HepG2 (cell line): ENCODE data around the gene GDAP1L1. TPM values are rescaled to one million over a fixed set of nuclear protein-coding genes. Genes with fewer than 3 reads are reported as not detected.

Source experiments
- AGO2 ChIP-seq: fragments of 200-400 bp; formaldehyde crosslinking; optimal IDR thresholded peaks from 2 replicates; pipeline ENCODE3; 2017; ENCODE audit warnings: mild to moderate bottlenecking, low read depth, low read length, moderate library complexity
- ATRX ChIP-seq: sonication (generic); formaldehyde crosslinking; IDR thresholded peaks from 2 replicates; pipeline ENCODE4 v1.4.0; 2020; ENCODE audit warnings: missing genetic modification reagents, borderline replicate concordance
- BRCA1 ChIP-seq: sonication (generic); formaldehyde crosslinking; IDR thresholded peaks from 2 replicates; pipeline ENCODE4 v1.4.0; 2020; ENCODE audit warnings: missing genetic modification reagents
- DNMT1 ChIP-seq: sonication (generic); formaldehyde crosslinking; IDR thresholded peaks from 2 replicates; pipeline ENCODE4 v1.5.1; 2020; ENCODE audit warnings: mild to moderate bottlenecking, missing genetic modification reagents
- EEA1 ChIP-seq: sonication (generic); formaldehyde crosslinking; IDR thresholded peaks from 2 replicates; pipeline ENCODE4 v1.5.1; 2020; ENCODE audit warnings: mild to moderate bottlenecking, missing genetic modification reagents, borderline replicate concordance
- FIP1L1 ChIP-seq: fragments of 200-400 bp; formaldehyde crosslinking; IDR thresholded peaks from 2 replicates; pipeline ENCODE4 v1.6.1; 2018; ENCODE audit warnings: low read depth, mild to moderate bottlenecking, low read length, moderate library complexity, borderline replicate concordance; ENCODE audit not compliant: insufficient read depth
- GATA4 ChIP-seq: sonication (generic); IDR thresholded peaks from 2 replicates; pipeline ENCODE4 v1.6.1; 2016; ENCODE audit warnings: antibody characterized with exemption, low read depth, borderline replicate concordance
- GATAD2A ChIP-seq: IDR thresholded peaks from 2 replicates; pipeline ENCODE4 v1.6.1; 2016
- HDAC1 ChIP-seq: sonication (generic); formaldehyde crosslinking; IDR thresholded peaks from 2 replicates; pipeline ENCODE4 v1.5.1; 2020; ENCODE audit warnings: mild to moderate bottlenecking, missing genetic modification reagents
- HNRNPUL1 ChIP-seq: fragments of 200-400 bp; formaldehyde crosslinking; IDR thresholded peaks from 2 replicates; pipeline ENCODE4 v1.6.1; 2017; ENCODE audit warnings: low read depth, mild to moderate bottlenecking, low read length, moderate library complexity
- KDM6A ChIP-seq: IDR thresholded peaks from 2 replicates; pipeline ENCODE4 v1.6.1; 2016; ENCODE audit warnings: low read depth
- REL ChIP-seq: sonication (generic); formaldehyde crosslinking; conservative IDR thresholded peaks from 2 replicates; pipeline ENCODE4 v1.8.0; 2022; ENCODE audit warnings: mild to moderate bottlenecking, missing genetic modification reagents, moderate library complexity
- XRCC5 ChIP-seq: fragments of 200-400 bp; formaldehyde crosslinking; optimal IDR thresholded peaks from 2 replicates; pipeline ENCODE3; 2017; ENCODE audit warnings: mild to moderate bottlenecking, low read length
- ZNF329 ChIP-seq: sonication (generic); formaldehyde crosslinking; IDR thresholded peaks from 2 replicates; pipeline ENCODE4 v1.9.0; 2021; ENCODE audit warnings: low read depth, mild to moderate bottlenecking, missing genetic modification reagents
- ZNF33B ChIP-seq: sonication (generic); formaldehyde crosslinking; IDR thresholded peaks from 2 replicates; pipeline ENCODE4 v1.5.1; 2020; ENCODE audit warnings: mild to moderate bottlenecking, missing genetic modification reagents
- ZNF747 ChIP-seq: sonication (generic); formaldehyde crosslinking; IDR thresholded peaks from 2 replicates; pipeline ENCODE4 v1.8.1; 2023; ENCODE audit warnings: missing genetic modification reagents, mild to moderate bottlenecking, borderline replicate concordance
- ZSCAN30 ChIP-seq: sonication (generic); formaldehyde crosslinking; IDR thresholded peaks from 2 replicates; pipeline ENCODE4 v1.5.0; 2020; ENCODE audit warnings: mild to moderate bottlenecking, missing genetic modification reagents
- polyA plus RNA-seq, 8 experiments: library from polyadenylated mRNA; depleted of rRNA in 3 of 8; stranded (reverse) in 7 of 8; unstranded in 1 of 8; fragments of >200 nt; fragmentation: Illumina TruSeq in 4 of 8; extraction: Trizol in 4 of 8; gene quantifications; 2 replicates each; pipeline versions ENCODE4 v1.2.1 to v1.2.3, GENCODE V29; 2011 to 2016; ENCODE audit warnings: low read depth in 4 of 8, missing spikeins in 1 of 8, mixed read lengths in 1 of 8; ENCODE audit not compliant: insufficient read depth in 1 of 8
- total RNA-seq, 5 experiments: library from RNA; depleted of rRNA; stranded (reverse); fragments of >200 nt; fragmentation: Illumina TruSeq; extraction: Trizol; gene quantifications; 2 replicates each; pipeline ENCODE4 v1.2.3, GENCODE V29; 2016; ENCODE audit warnings: low read depth in 1 of 5
- TF ChIP-seq, protein P1 (sequence below): sonication (generic); formaldehyde crosslinking; conservative IDR thresholded peaks from 2 replicates; pipeline ENCODE4 v1.4.0; 2020; ENCODE audit warnings: mild to moderate bottlenecking, missing genetic modification reagents, moderate library complexity
- TF ChIP-seq, protein P2 (sequence below): sonication (generic); formaldehyde crosslinking; IDR thresholded peaks from 2 replicates; pipeline ENCODE4 v1.5.1; 2020; ENCODE audit warnings: missing genetic modification reagents, mild to moderate bottlenecking, borderline replicate concordance
- TF ChIP-seq, protein P3 (sequence below): sonication (generic); formaldehyde crosslinking; IDR thresholded peaks from 2 replicates; pipeline ENCODE4 v1.5.1; 2020; ENCODE audit warnings: mild to moderate bottlenecking, missing genetic modification reagents
- TF ChIP-seq, protein P4 (sequence below): IDR thresholded peaks from 2 replicates; pipeline ENCODE4 v1.6.1; 2016; ENCODE audit warnings: control low read depth

The GDAP1L1 gene
- total and polyA plus RNA-seq, 2 of the 13 experiments (the other 11 are each of a cell fraction or from before 2014, with no cell fraction given) = 0.04 TPM; not detected in 1

DNA sequence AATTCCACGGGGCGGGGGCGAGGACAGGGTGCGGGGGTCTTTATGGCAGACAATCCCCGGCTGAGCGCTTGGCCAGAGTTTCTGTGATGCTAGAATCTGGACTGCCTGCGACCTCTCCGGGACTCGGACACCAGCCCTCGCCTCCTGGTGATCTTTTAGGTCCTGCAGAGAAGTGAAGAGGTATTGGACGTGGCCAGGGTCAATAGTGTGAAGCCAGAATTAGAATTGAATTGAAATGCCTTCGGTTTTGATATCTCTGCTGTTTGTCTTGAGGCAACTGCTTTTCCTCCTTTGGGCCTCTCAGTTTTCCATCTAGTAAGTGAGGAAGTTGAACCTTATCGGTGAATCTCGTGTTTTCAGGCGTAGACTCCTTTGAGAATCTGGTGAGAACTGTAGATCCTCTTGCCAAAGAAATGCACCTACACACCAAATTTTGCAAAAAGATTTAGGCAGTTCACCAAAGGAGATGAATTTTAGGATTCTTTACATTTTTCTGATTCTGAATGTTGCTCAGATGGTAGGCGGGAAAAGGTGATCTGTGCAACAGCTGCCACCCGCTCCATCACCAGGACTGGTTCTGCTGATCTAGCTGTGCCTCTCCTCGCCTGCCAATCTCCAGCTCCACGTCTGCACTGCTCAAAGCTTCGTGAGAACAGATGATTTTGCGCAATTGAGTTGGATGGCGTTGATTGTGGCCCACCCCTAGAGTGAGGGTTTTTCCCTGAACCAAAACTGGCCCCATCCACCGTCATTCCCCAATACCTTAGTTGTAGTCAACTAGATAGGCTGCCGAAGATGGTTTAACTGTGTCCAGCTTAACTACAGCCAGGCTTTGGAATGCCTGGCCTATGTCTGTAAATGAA, 35.7 kb upstream of the GDAP1L1 start (continued):
- TF ChIP-seq KDM6A (CRISPR knock-in tag) (no peak), HNRNPUL1 (no peak), FIP1L1 (no peak), GATAD2A (CRISPR knock-in tag) (no peak; the same call in 1 of the 2 replicates), GATA4 (no peak), BRCA1 (CRISPR knock-in tag) (no peak), EEA1 (CRISPR knock-in tag) (no peak), ZNF747 (CRISPR knock-in tag) (0 out of 2 replicates have a peak, but pooled peaks have one; percentile 7), ATRX (no peak), ZNF33B (CRISPR knock-in tag) (no peak), ZSCAN30 (CRISPR knock-in tag) (no peak), ZNF329 (CRISPR knock-in tag) (no peak), DNMT1 (0 out of 2 replicates have a peak, but pooled peaks have one; percentile 16), REL (no peak), XRCC5 (no peak), HDAC1 (CRISPR knock-in tag) (no peak), AGO2 (no peak)
- TF ChIP-seq, protein P1, sequence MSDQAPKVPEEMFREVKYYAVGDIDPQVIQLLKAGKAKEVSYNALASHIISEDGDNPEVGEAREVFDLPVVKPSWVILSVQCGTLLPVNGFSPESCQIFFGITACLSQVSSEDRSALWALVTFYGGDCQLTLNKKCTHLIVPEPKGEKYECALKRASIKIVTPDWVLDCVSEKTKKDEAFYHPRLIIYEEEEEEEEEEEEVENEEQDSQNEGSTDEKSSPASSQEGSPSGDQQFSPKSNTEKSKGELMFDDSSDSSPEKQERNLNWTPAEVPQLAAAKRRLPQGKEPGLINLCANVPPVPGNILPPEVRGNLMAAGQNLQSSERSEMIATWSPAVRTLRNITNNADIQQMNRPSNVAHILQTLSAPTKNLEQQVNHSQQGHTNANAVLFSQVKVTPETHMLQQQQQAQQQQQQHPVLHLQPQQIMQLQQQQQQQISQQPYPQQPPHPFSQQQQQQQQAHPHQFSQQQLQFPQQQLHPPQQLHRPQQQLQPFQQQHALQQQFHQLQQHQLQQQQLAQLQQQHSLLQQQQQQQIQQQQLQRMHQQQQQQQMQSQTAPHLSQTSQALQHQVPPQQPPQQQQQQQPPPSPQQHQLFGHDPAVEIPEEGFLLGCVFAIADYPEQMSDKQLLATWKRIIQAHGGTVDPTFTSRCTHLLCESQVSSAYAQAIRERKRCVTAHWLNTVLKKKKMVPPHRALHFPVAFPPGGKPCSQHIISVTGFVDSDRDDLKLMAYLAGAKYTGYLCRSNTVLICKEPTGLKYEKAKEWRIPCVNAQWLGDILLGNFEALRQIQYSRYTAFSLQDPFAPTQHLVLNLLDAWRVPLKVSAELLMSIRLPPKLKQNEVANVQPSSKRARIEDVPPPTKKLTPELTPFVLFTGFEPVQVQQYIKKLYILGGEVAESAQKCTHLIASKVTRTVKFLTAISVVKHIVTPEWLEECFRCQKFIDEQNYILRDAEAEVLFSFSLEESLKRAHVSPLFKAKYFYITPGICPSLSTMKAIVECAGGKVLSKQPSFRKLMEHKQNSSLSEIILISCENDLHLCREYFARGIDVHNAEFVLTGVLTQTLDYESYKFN (CRISPR knock-in tag) = peak; percentile 35; the same call in 1 of the 2 replicates
- TF ChIP-seq, protein P2, sequence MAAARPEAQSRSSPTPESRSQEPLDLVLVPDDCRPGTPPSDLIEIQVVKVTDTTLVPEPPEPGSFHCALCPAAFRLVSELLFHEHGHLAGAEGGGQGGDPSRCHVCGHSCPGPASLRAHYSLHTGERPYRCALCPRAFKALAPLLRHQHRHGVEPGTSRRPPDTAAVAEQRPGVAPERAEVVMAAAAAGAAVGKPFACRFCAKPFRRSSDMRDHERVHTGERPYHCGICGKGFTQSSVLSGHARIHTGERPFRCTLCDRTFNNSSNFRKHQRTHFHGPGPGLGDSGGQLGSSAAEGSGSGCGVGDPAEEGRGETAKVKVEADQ (CRISPR knock-in tag) = no peak
- TF ChIP-seq, protein P3, sequence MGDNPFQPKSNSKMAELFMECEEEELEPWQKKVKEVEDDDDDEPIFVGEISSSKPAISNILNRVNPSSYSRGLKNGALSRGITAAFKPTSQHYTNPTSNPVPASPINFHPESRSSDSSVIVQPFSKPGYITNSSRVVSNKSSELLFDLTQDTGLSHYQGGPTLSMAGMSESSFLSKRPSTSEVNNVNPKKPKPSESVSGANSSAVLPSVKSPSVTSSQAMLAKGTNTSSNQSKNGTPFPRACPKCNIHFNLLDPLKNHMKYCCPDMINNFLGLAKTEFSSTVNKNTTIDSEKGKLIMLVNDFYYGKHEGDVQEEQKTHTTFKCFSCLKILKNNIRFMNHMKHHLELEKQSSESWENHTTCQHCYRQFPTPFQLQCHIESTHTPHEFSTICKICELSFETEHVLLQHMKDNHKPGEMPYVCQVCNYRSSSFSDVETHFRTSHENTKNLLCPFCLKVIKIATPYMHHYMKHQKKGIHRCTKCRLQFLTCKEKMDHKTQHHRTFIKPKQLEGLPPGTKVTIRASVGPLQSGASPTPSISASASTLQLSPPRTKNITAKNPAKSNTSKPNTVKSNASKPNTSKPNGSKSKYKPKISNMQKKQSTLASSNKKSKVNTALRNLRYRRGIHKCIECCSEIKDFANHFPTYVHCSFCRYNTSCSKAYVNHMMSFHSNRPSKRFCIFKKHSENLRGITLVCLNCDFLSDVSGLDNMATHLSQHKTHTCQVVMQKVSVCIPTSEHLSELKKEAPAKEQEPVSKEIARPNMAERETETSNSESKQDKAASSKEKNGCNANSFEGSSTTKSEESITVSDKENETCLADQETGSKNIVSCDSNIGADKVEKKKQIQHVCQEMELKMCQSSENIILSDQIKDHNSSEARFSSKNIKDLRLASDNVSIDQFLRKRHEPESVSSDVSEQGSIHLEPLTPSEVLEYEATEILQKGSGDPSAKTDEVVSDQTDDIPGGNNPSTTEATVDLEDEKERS (CRISPR knock-in tag) = peak; percentile 61
- TF ChIP-seq, protein P4, sequence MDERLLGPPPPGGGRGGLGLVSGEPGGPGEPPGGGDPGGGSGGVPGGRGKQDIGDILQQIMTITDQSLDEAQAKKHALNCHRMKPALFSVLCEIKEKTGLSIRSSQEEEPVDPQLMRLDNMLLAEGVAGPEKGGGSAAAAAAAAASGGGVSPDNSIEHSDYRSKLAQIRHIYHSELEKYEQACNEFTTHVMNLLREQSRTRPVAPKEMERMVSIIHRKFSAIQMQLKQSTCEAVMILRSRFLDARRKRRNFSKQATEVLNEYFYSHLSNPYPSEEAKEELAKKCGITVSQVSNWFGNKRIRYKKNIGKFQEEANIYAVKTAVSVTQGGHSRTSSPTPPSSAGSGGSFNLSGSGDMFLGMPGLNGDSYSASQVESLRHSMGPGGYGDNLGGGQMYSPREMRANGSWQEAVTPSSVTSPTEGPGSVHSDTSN (CRISPR knock-in tag) = peak; percentile 54; the same call in 1 of the 2 replicates
